Loucy (cell line): ENCODE measurements around the gene CACNA2D4.

Experiments
- H2AFZ ChIP-seq: fragments of 200-600 bp; sonication (generic); 2 replicates; pipeline ENCODE4 v1.6.0; 2016; ENCODE audit warnings: antibody characterized with exemption, mild to moderate bottlenecking, low read length, moderate library complexity
- H3F3A ChIP-seq: fragments of 200-600 bp; 2 replicates; pipeline ENCODE4 v1.6.0; 2016; ENCODE audit warnings: antibody characterized with exemption, low read depth, mild to moderate bottlenecking
- H3K27me3 ChIP-seq: fragments of 200-600 bp; sonication (generic); 2 replicates; pipeline ENCODE4 v1.6.1; 2014; ENCODE audit warnings: low read length, mild to moderate bottlenecking; ENCODE audit not compliant: insufficient read depth, poor library complexity, severe bottlenecking
- H3K36me3 ChIP-seq: fragments of 200-600 bp; sonication (generic); 2 replicates; pipeline ENCODE4 v1.6.1; 2016; ENCODE audit warnings: low read length; ENCODE audit not compliant: insufficient read depth
- H3K4me1 ChIP-seq: fragments of 200-600 bp; sonication (generic); 2 replicates; pipeline ENCODE4 v1.5.1; 2014; ENCODE audit warnings: low read length, mild to moderate bottlenecking; ENCODE audit not compliant: insufficient read depth, poor library complexity, severe bottlenecking
- H3K4me2 ChIP-seq: fragments of 200-600 bp; sonication (generic); 2 replicates; pipeline ENCODE4 v1.6.0; 2014; ENCODE audit warnings: antibody characterized with exemption, low read length, low read depth, mild to moderate bottlenecking; ENCODE audit not compliant: poor library complexity, severe bottlenecking
- H3K4me3 ChIP-seq: fragments of 200-600 bp; sonication (generic); 2 replicates; pipeline ENCODE4 v1.5.1; 2014; ENCODE audit warnings: low read length, mild to moderate bottlenecking, mixed read lengths; ENCODE audit not compliant: poor library complexity, severe bottlenecking
- H3K79me2 ChIP-seq: fragments of 200-600 bp; sonication (generic); 2 replicates; pipeline ENCODE4 v1.6.1; 2014; ENCODE audit warnings: low read length; ENCODE audit not compliant: insufficient read depth
- H3K9ac ChIP-seq: fragments of 200-600 bp; sonication (generic); 2 replicates; pipeline ENCODE4 v1.6.0; 2014; ENCODE audit warnings: mild to moderate bottlenecking, low read depth, low read length, moderate library complexity; ENCODE audit not compliant: poor library complexity, severe bottlenecking
- H3K9me2 ChIP-seq: fragments of 200-600 bp; sonication (generic); replicated peaks from 2 replicates; pipeline ENCODE4 v1.6.1; 2016; ENCODE audit warnings: low read depth, low read length, mixed read lengths
- H3K9me3 ChIP-seq: fragments of 200-600 bp; sonication (generic); 2 replicates; pipeline ENCODE4 v1.6.1; 2014; ENCODE audit warnings: mild to moderate bottlenecking, antibody characterized with exemption, low read length, low read depth; ENCODE audit not compliant: insufficient read depth
- H4K20me1 ChIP-seq: fragments of 200-600 bp; sonication (generic); 2 replicates; pipeline ENCODE4 v1.6.0; 2014; ENCODE audit warnings: antibody characterized with exemption, low read length, mild to moderate bottlenecking; ENCODE audit not compliant: insufficient read depth, poor library complexity, severe bottlenecking
- CTCF ChIP-seq: fragments of 200-600 bp; sonication (generic); conservative IDR thresholded peaks from 2 replicates; pipeline ENCODE4 v1.5.1; 2014; ENCODE audit warnings: mild to moderate bottlenecking, antibody characterized with exemption, low read length
- EZH2phosphoT487 ChIP-seq: fragments of 200-600 bp; IDR thresholded peaks from 2 replicates; pipeline ENCODE4 v1.6.1; 2018; ENCODE audit warnings: antibody characterized with exemption, mild to moderate bottlenecking, moderate library complexity, borderline replicate concordance

Gene CACNA2D4

GRCh38 chr12:1810931-1811280 lies 107.5 kb downstream of the CACNA2D4 start:
- Histone ChIP-seq H3K27me3 (no peaks in the 10 kb centered on the region), H3K79me2 (peaks cover 16% of the 10 kb centered on the region; the same call in 1 of the 2 replicates), H3F3A (no peaks in the 10 kb centered on the region), H3K9ac (peak overlapping the region; percentile 86), H3K36me3 (no peaks in the 10 kb centered on the region), H3K9me2 (no peaks in the 10 kb centered on the region), H2AFZ (no peak overlapping the region), H3K4me3 (peak overlapping the region; percentile 74), H3K4me2 (peak overlapping the region; percentile 64), H4K20me1 (no peaks in the 10 kb centered on the region), H3K4me1 (peaks cover 43% of the 10 kb centered on the region), H3K9me3 (no peaks in the 10 kb centered on the region)
- no peak for TF ChIP-seq EZH2phosphoT487

- Histone ChIP-seq H3K4me3 (peak overlapping the region; percentile 74), H3K9ac (peak overlapping the region; percentile 86), H3K27me3 (no peaks in the 10 kb centered on the region), H2AFZ (no peak overlapping the region), H3F3A (no peaks in the 10 kb centered on the region), H3K9me3 (no peaks in the 10 kb centered on the region), H3K4me1 (peaks cover 44% of the 10 kb centered on the region), H4K20me1 (no peaks in the 10 kb centered on the region), H3K4me2 (peak overlapping the region; percentile 64), H3K79me2 (peaks cover 16% of the 10 kb centered on the region; the same call in 1 of the 2 replicates), H3K9me2 (no peaks in the 10 kb centered on the region), H3K36me3 (no peaks in the 10 kb centered on the region)
- TF ChIP-seq CTCF (no peak), EZH2phosphoT487 (no peak)
Measured at GRCh38 chr12:1810201-1810930, 108.1 kb downstream of the CACNA2D4 start.

DNA sequence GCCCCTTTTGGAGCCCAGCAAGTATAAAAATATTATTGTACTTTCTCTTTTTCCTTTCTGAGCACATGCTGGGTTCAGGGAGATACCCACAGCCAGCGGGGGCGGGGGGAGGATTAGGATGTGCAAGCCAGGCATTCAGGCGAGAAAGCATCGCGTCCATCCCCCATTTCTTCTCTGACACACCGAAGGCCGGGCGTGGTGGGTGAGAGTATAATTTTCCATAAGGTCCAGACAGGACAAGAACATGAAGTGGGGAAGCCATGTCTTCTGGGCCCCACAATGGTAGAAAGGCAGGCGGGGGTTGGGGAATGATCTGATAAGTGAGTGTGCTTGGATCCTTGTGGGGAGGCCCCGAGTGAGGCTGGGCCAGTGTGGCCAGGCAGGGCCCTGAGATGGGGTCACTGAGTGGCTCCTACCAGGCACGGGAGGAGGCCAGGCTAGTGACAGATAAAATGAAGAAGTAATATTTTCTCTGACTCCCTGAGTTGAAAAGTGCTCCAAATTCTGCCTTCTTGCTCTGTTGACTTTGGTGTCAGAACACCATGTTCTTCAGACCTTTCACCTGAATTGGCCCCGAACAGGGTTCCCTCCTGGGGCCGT lies 108.8 kb downstream of the CACNA2D4 start:
- Histone ChIP-seq H3K9ac (peak overlapping the region; percentile 86), H3K9me2 (no peaks in the 10 kb centered on the region), H3K36me3 (no peaks in the 10 kb centered on the region), H3K79me2 (peaks cover 16% of the 10 kb centered on the region; the same call in 1 of the 2 replicates), H4K20me1 (no peaks in the 10 kb centered on the region), H3K9me3 (no peaks in the 10 kb centered on the region), H2AFZ (no peak overlapping the region), H3K4me1 (peaks cover 47% of the 10 kb centered on the region), H3K4me2 (peak overlapping the region; percentile 64), H3F3A (no peaks in the 10 kb centered on the region), H3K27me3 (no peaks in the 10 kb centered on the region), H3K4me3 (peak overlapping the region; percentile 30)
- TF ChIP-seq CTCF (no peak), EZH2phosphoT487 (no peak)
